GM12873 (cell line): Measurements from ENCODE around the gene MBD5.

Experiments
- CTCF ChIP-seq: IDR thresholded peaks from 2 replicates; pipeline ENCODE4 v1.5.1; 2012; ENCODE audit warnings: low read depth, mild to moderate bottlenecking, moderate library complexity, low read length, control low read depth; ENCODE audit not compliant: insufficient read depth; ENCODE audit errors: missing control alignments

MBD5 gene

GRCh38 chr2:148479398-148479797 lies 458.5 kb downstream of the MBD5 start:
- no peak for TF ChIP-seq CTCF

- no peak for TF ChIP-seq CTCF
These were observed 462.8 kb downstream of the MBD5 start for GRCh38 chr2:148483665-148484064.

GRCh38 chr2:148484066-148484465 lies 463.2 kb downstream of the MBD5 start:
- TF ChIP-seq CTCF, result no peak

- TF ChIP-seq CTCF, result no peak
These were observed 465.8 kb downstream of the MBD5 start for GRCh38 chr2:148486655-148487054.

- no peak for TF ChIP-seq CTCF
These were observed 466.5 kb downstream of the MBD5 start for GRCh38 chr2:148487439-148487838.

- TF ChIP-seq CTCF, result no peak
These were observed 470.0 kb downstream of the MBD5 start for GRCh38 chr2:148490840-148491439.

- no peak for TF ChIP-seq CTCF
These were observed 473.1 kb downstream of the MBD5 start for GRCh38 chr2:148493822-148494563.
